ENCODE data around the gene SSBP3.
A peak's percentile ranks its signal among the peaks of the same experiment; 100 is the strongest.
"Not testable (repeated sequence)": the region's sequence is repeated elsewhere in the genome, so short reads cannot be mapped to it uniquely, and the experiment has no call there.

The SSBP3 gene

GRCh38 chr1:54406339-54407153 is at the start of gene SSBP3:
TSS of gene SSBP3 (minus strand) at chr1:54406394.
- DNase-seq: peak; percentile 96

- DNase-seq: no peak
Observed at GRCh38 chr1:54453509-54453908, 47.3 kb upstream of the SSBP3 start.

- no peak for DNase-seq
Observed at GRCh38 chr1:54453022-54453421, 46.8 kb upstream of the SSBP3 start.

- not testable (repeated sequence) for DNase-seq
Observed at GRCh38 chr1:54449431-54449830, 43.2 kb upstream of the SSBP3 start.

- DNase-seq: not testable (repeated sequence)
Observed at GRCh38 chr1:54448801-54449200, 42.6 kb upstream of the SSBP3 start.

- not testable (repeated sequence) for DNase-seq
Observed at GRCh38 chr1:54447081-54447480, 40.9 kb upstream of the SSBP3 start.

- no peak for DNase-seq
Observed at GRCh38 chr1:54442185-54442584, 36.0 kb upstream of the SSBP3 start.

GRCh38 chr1:54439550-54440223 is 33.5 kb upstream of the SSBP3 start:
- DNase-seq: no peak

- DNase-seq: no peak
Observed at GRCh38 chr1:54437783-54438182, 31.6 kb upstream of the SSBP3 start.

GRCh38 chr1:54436826-54437225 is 30.6 kb upstream of the SSBP3 start:
- DNase-seq: no peak

GRCh38 chr1:54429838-54430237 is 23.6 kb upstream of the SSBP3 start:
- no peak for DNase-seq

GRCh38 chr1:54428837-54429518 is 22.8 kb upstream of the SSBP3 start:
- DNase-seq: no peak

- no peak for DNase-seq
Observed at GRCh38 chr1:54425152-54425584, 19.0 kb upstream of the SSBP3 start.

GRCh38 chr1:54424398-54424797 is 18.2 kb upstream of the SSBP3 start:
- DNase-seq: no peak

- DNase-seq: no peak
Observed at GRCh38 chr1:54421101-54421504, 14.9 kb upstream of the SSBP3 start.

GRCh38 chr1:54418598-54418997 is 12.4 kb upstream of the SSBP3 start:
- not testable (repeated sequence) for DNase-seq

GRCh38 chr1:54417123-54417522 is 10.9 kb upstream of the SSBP3 start:
- no peak for DNase-seq

- DNase-seq: no peak
Observed at GRCh38 chr1:54416435-54416834, 10.2 kb upstream of the SSBP3 start.

- no peak for DNase-seq
Observed at GRCh38 chr1:54415991-54416390, 9.8 kb upstream of the SSBP3 start.

- DNase-seq: no peak
Observed at GRCh38 chr1:54415533-54415932, 9.3 kb upstream of the SSBP3 start.

GRCh38 chr1:54413732-54414131 is 7.5 kb upstream of the SSBP3 start:
- DNase-seq: peak; percentile 21

GRCh38 chr1:54413295-54413694 is 7.1 kb upstream of the SSBP3 start:
- DNase-seq: no peak

- DNase-seq: no peak
Observed at GRCh38 chr1:54410359-54410758, 4.2 kb upstream of the SSBP3 start.
